AG04450 (cell line): ENCODE measurements around the gene DDX10. TPM values are rescaled to one million over a fixed set of nuclear protein-coding genes. Genes with fewer than 3 reads are reported as not detected.

Source experiments
- CTCF ChIA-PET: fragments of 300-600, 350-600 bp; formaldehyde crosslinking; extraction: SDS; loops from one replicate; lab custom pipeline; 2022; ENCODE audit warnings: antibody characterized with exemption, inconsistent platforms; lab: Charles Lee
- POLR2A ChIA-PET: fragments of 350-600 bp; formaldehyde crosslinking; extraction: SDS; loops from one replicate; lab custom pipeline; 2021; ENCODE audit warnings: antibody characterized with exemption, inconsistent platforms; lab: Yijun Ruan, JAX
- DNase-seq: peaks from one replicate; pipeline ENCODE4 v3.0.0-alpha.2; 2011; ENCODE audit warnings: low read depth, low spot score
- H3K27ac ChIP-seq: one replicate; pipeline ENCODE4 v1.5.1; 2012; ENCODE audit warnings: low read depth, low read length, control low read depth
- H3K27me3 ChIP-seq: one replicate; pipeline ENCODE4 v1.6.0; 2012; ENCODE audit warnings: low read length; ENCODE audit not compliant: control insufficient read depth, insufficient read depth
- H3K4me3 ChIP-seq: 2 replicates; pipeline ENCODE4 v1.5.1; 2011; ENCODE audit warnings: mild to moderate bottlenecking, low read depth, low read length, control low read depth
- H3K9me3 ChIP-seq: 2 replicates; pipeline ENCODE4 v1.5.1; 2012; ENCODE audit warnings: low read length; ENCODE audit not compliant: control insufficient read depth, insufficient read depth
- CTCF ChIP-seq: IDR thresholded peaks from 2 replicates; pipeline ENCODE4 v1.5.1; 2011; ENCODE audit warnings: low read depth, low read length, control low read depth, inconsistent platforms
- polyA plus RNA-seq: library from polyadenylated mRNA; depleted of rRNA; stranded (reverse); fragments of >200 nt; gene quantifications from 2 replicates; pipeline ENCODE4 v1.2.3, GENCODE V29; 2011

The DDX10 gene
- polyA plus RNA-seq, 1 experiment: 27.1 TPM

GRCh38 chr11:108931168-108931567 lies 266.3 kb downstream of the DDX10 start:
- no peak for TF ChIP-seq CTCF
- no peak for DNase-seq
- Histone ChIP-seq H3K4me3 (no peak overlapping the region), H3K27me3 (no peaks in the 10 kb centered on the region), H3K27ac (no peak overlapping the region), H3K9me3 (no peaks in the 10 kb centered on the region)
- ChIA-PET POLR2A (no interaction called here), CTCF (no interaction called here)

- ChIA-PET CTCF (no interaction called here), POLR2A (no interaction called here)
- Histone ChIP-seq H3K4me3 (no peak overlapping the region), H3K27ac (no peak overlapping the region), H3K27me3 (no peaks in the 10 kb centered on the region), H3K9me3 (no peaks in the 10 kb centered on the region)
- no peak for DNase-seq
- TF ChIP-seq CTCF: no peak
Observed at GRCh38 chr11:108933630-108934029, 268.8 kb downstream of the DDX10 start.

GRCh38 chr11:108934289-108934688 lies 269.4 kb downstream of the DDX10 start:
- TF ChIP-seq CTCF: no peak
- Histone ChIP-seq H3K9me3 (no peaks in the 10 kb centered on the region), H3K27ac (no peak overlapping the region), H3K4me3 (no peak overlapping the region), H3K27me3 (no peaks in the 10 kb centered on the region)
- DNase-seq: no peak
- CTCF ChIA-PET: no interaction called here
- POLR2A ChIA-PET: no interaction called here

GRCh38 chr11:108934696-108935095 lies 269.8 kb downstream of the DDX10 start:
- no peak overlapping the region for H3K27ac ChIP-seq
- H3K27me3 ChIP-seq: no peaks in the 10 kb centered on the region
- DNase-seq: no peak
- H3K4me3 ChIP-seq: no peak overlapping the region
- TF ChIP-seq CTCF: no peak
- ChIA-PET CTCF (no interaction called here), POLR2A (no interaction called here)
- H3K9me3 ChIP-seq: no peaks in the 10 kb centered on the region

GRCh38 chr11:108937746-108938145 lies 272.9 kb downstream of the DDX10 start:
- Histone ChIP-seq H3K9me3 (no peaks in the 10 kb centered on the region), H3K27ac (no peak overlapping the region), H3K4me3 (no peak overlapping the region), H3K27me3 (no peaks in the 10 kb centered on the region)
- ChIA-PET POLR2A (no interaction called here), CTCF (no interaction called here)
- DNase-seq: no peak
- TF ChIP-seq CTCF: no peak
